Measurements from ENCODE around the gene FOXD2.

GRCh38 chr1:47441450-47442106 lies 3.7 kb downstream of the FOXD2 start:
- TF ChIP-seq TCF12 (IDR thresholded peaks at IDR 0.05; ENCODE audit: low read depth) (no peak), EP300 (IDR thresholded peaks at IDR 0.05; ENCODE audit: borderline replicate concordance) (no peak), EGR1 (IDR thresholded peaks at IDR 0.05) (no peak), TEAD4 (IDR thresholded peaks at IDR 0.05) (no peak), MAX (IDR thresholded peaks at IDR 0.05) (no peak), RAD21 (IDR thresholded peaks at IDR 0.05; ENCODE audit: low read depth) (no peak), REST (IDR thresholded peaks at IDR 0.05; ENCODE audit: low read depth) (no peak), FOXM1 (IDR thresholded peaks at IDR 0.05; ENCODE audit: borderline replicate concordance, low read depth) (no peak), TAF1 (IDR thresholded peaks at IDR 0.05; ENCODE audit: low read depth) (no peak)
